Hepatocyte (in vitro differentiated cells): Measurements from ENCODE around the gene NIPAL4. TPM values are rescaled to one million over a fixed set of nuclear protein-coding genes. Genes with fewer than 3 reads are reported as not detected.

ENCODE experiments used
- DNase-seq: peaks from one replicate; pipeline ENCODE4 v3.0.0-alpha.2; 2016; ENCODE audit warnings: low spot score
- H2AFZ ChIP-seq: fragments of 200-600 bp; sonication (generic); 2 replicates; pipeline ENCODE4 v1.6.0; 2016; ENCODE audit warnings: antibody characterized with exemption, mild to moderate bottlenecking
- H3K27ac ChIP-seq: fragments of 200-600 bp; sonication (generic); 2 replicates; pipeline ENCODE4 v1.5.1; 2016; ENCODE audit warnings: mild to moderate bottlenecking
- H3K27me3 ChIP-seq: fragments of 200-600 bp; sonication (generic); 2 replicates; pipeline ENCODE4 v1.6.1; 2016
- H3K36me3 ChIP-seq: fragments of 200-600 bp; sonication (generic); replicated peaks from 2 replicates; pipeline ENCODE4 v1.5.1; 2016; ENCODE audit warnings: low read depth; ENCODE audit not compliant: insufficient read depth
- H3K4me1 ChIP-seq: fragments of 200-600 bp; sonication (generic); 2 replicates; pipeline ENCODE4 v1.5.1; 2016; ENCODE audit warnings: mild to moderate bottlenecking, moderate library complexity; ENCODE audit not compliant: insufficient read depth
- H3K4me2 ChIP-seq: fragments of 200-600 bp; sonication (generic); 2 replicates; pipeline ENCODE4 v1.6.0; 2016
- H3K4me3 ChIP-seq: fragments of 200-600 bp; sonication (generic); 2 replicates; pipeline ENCODE4 v1.5.1; 2016; ENCODE audit warnings: mild to moderate bottlenecking
- H3K79me2 ChIP-seq: fragments of 200-600 bp; sonication (generic); 2 replicates; pipeline ENCODE4 v1.6.0; 2017; ENCODE audit warnings: mild to moderate bottlenecking
- H3K9me2 ChIP-seq: fragments of 200-600 bp; sonication (generic); replicated peaks from 2 replicates; pipeline ENCODE4 v1.6.0; 2017; ENCODE audit warnings: mild to moderate bottlenecking; ENCODE audit not compliant: insufficient read depth
- H3K9me3 ChIP-seq: fragments of 200-600 bp; sonication (generic); 2 replicates; pipeline ENCODE4 v1.5.1; 2016; ENCODE audit warnings: low read depth, mild to moderate bottlenecking
- H4K20me1 ChIP-seq: fragments of 200-600 bp; sonication (generic); 2 replicates; pipeline ENCODE4 v1.6.0; 2016; ENCODE audit warnings: mild to moderate bottlenecking; ENCODE audit not compliant: insufficient read depth, poor library complexity, severe bottlenecking
- EZH2 ChIP-seq: fragments of 200-600 bp; sonication (generic); IDR thresholded peaks from 2 replicates; pipeline ENCODE4 v1.6.1; 2016; ENCODE audit warnings: antibody characterized with exemption, mild to moderate bottlenecking, borderline replicate concordance
- EZH2phosphoT487 ChIP-seq: fragments of 200-600 bp; sonication (generic); IDR thresholded peaks from one replicate; pipeline ENCODE4 v1.6.1; 2018; ENCODE audit warnings: antibody characterized with exemption, mild to moderate bottlenecking, low read depth, moderate library complexity; ENCODE audit not compliant: unreplicated experiment, severe bottlenecking
- WGBS: methylation state at CpG from one replicate; pipeline ENCODE4 v1.1.6; 2016; ENCODE audit warnings: low lambda C conversion rate; ENCODE audit errors: missing lambda C conversion rate; 5-methylcytosine and 5-hydroxymethylcytosine counted together
- polyA plus RNA-seq: library from polyadenylated mRNA; unstranded; fragments of >200 nt; fragmentation: Nextera tagmentation; extraction: Ambion mirVana; gene quantifications from 2 replicates; pipeline ENCODE4 v1.2.1, GENCODE V29; 2016
- total RNA-seq: library from RNA; depleted of rRNA; stranded (reverse); fragments of >200 nt; gene quantifications from 2 replicates; pipeline ENCODE4 v1.2.3, GENCODE V29; 2014
- TF ChIP-seq, protein P1 (sequence below): fragments of 200-600 bp; sonication (generic); IDR thresholded peaks from 2 replicates; pipeline ENCODE4 v1.5.1; 2016; ENCODE audit warnings: antibody characterized with exemption, mild to moderate bottlenecking; ENCODE audit not compliant: poor library complexity

Gene NIPAL4
- total and polyA plus RNA-seq, 2 experiments from 2014 or later = 0.17 to 0.37 TPM

DNA sequence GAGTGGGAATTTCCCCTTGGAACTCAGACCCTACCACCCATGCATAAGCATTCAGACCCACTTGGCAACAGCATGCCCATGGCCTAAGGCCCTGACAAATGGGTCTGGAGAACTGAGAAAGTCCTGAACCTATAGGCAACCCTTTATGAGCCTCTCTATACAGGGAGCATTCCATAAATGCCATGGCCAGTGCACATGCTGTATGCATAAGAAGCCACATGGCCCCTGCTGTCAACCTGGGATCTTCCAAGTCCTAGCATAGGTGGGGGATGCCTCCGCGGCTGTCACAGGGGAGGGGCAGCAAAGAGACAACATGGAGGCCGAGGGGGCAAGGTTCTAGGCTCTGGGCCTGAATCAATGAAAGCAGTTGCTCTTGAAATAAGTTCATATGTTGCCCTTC is 8.2 kb upstream of the NIPAL4 start:
- no peak overlapping the region for H2AFZ ChIP-seq

DNA sequence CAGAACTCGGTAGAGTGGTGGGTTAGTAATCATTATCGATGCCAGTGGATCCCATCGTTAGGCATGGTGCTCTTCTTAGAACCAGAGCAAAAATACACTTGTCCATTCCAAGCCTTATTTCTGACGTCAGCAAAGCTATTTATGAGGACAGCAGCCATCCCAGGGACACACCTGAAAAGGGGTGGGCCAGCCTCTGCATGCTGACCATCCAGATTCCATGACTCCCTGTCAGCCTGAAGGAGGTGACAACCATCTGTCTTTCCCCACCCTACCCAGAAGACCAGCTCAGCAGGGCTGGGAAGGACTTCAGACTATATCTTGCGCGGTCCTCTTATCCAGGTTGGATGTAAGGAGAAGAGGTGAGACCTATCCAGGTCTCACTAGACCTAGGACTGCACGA is 5.7 kb upstream of the NIPAL4 start:
- TF ChIP-seq, protein P1, sequence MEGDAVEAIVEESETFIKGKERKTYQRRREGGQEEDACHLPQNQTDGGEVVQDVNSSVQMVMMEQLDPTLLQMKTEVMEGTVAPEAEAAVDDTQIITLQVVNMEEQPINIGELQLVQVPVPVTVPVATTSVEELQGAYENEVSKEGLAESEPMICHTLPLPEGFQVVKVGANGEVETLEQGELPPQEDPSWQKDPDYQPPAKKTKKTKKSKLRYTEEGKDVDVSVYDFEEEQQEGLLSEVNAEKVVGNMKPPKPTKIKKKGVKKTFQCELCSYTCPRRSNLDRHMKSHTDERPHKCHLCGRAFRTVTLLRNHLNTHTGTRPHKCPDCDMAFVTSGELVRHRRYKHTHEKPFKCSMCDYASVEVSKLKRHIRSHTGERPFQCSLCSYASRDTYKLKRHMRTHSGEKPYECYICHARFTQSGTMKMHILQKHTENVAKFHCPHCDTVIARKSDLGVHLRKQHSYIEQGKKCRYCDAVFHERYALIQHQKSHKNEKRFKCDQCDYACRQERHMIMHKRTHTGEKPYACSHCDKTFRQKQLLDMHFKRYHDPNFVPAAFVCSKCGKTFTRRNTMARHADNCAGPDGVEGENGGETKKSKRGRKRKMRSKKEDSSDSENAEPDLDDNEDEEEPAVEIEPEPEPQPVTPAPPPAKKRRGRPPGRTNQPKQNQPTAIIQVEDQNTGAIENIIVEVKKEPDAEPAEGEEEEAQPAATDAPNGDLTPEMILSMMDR = no peak
- TF ChIP-seq EZH2 = no peak
- no peak for TF ChIP-seq EZH2phosphoT487
- Histone ChIP-seq H3K27ac (no peak overlapping the region), H3K27me3 (peaks cover 9% of the 10 kb centered on the region), H2AFZ (no peak overlapping the region), H3K79me2 (no peaks in the 10 kb centered on the region), H4K20me1 (no peaks in the 10 kb centered on the region), H3K9me2 (no peaks in the 10 kb centered on the region), H3K4me1 (peaks cover 5% of the 10 kb centered on the region), H3K4me2 (no peak overlapping the region), H3K9me3 (no peaks in the 10 kb centered on the region), H3K4me3 (no peak overlapping the region), H3K36me3 (no peaks in the 10 kb centered on the region)
- 93% methylated on average over 7 of the region's 7 CpGs for WGBS
- DNase-seq = no peak

More for the DNA sequence above, 8.2 kb upstream of the NIPAL4 start:
- Histone ChIP-seq H3K4me2 (no peak overlapping the region), H3K4me1 (peaks cover 8% of the 10 kb centered on the region), H3K27ac (no peak overlapping the region), H3K36me3 (no peaks in the 10 kb centered on the region), H3K4me3 (no peak overlapping the region), H3K9me2 (no peaks in the 10 kb centered on the region), H3K79me2 (no peaks in the 10 kb centered on the region), H4K20me1 (no peaks in the 10 kb centered on the region), H3K9me3 (no peaks in the 10 kb centered on the region), H3K27me3 (no peaks in the 10 kb centered on the region)
- no peak for DNase-seq
- WGBS = 90% methylated on average over 3 of the region's 3 CpGs
- TF ChIP-seq EZH2phosphoT487 (no peak), EZH2 (no peak)
- TF ChIP-seq, protein P1 = no peak

DNA sequence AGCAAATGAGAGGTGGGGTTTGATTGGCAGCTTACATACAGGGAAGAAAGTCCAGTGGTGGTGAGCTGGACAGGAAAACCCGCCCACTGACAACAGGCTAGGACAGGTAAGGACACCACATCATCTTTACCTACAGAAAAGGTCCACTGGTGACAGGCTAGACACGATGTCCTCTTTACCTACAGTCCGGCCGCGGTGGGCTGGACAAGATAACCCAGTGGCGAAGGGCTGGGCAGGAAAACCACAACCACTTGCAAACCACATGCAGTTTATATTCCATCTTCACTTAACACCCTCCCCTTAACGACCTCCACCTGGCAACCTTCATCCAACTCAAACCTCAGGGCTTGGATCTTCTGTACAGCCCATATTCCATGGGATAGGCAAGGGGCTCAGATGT is 5.0 kb upstream of the NIPAL4 start:
- H2AFZ ChIP-seq = no peak overlapping the region
- H3K4me3 ChIP-seq = no peak overlapping the region
- TF ChIP-seq, protein P1 = no peak
- TF ChIP-seq EZH2phosphoT487 (no peak), EZH2 (no peak)
- no peak overlapping the region for H3K27ac ChIP-seq
- 90% methylated on average over 7 of the region's 7 CpGs for WGBS
- no peaks in the 10 kb centered on the region for H3K79me2 ChIP-seq
- H3K27me3 ChIP-seq = peaks cover 17% of the 10 kb centered on the region
- no peaks in the 10 kb centered on the region for H4K20me1 ChIP-seq
- no peaks in the 10 kb centered on the region for H3K36me3 ChIP-seq
- H3K9me2 ChIP-seq = no peaks in the 10 kb centered on the region
- DNase-seq = no peak
- H3K4me2 ChIP-seq = no peak overlapping the region
- no peaks in the 10 kb centered on the region for H3K9me3 ChIP-seq
- H3K4me1 ChIP-seq = peaks cover 3% of the 10 kb centered on the region

DNA sequence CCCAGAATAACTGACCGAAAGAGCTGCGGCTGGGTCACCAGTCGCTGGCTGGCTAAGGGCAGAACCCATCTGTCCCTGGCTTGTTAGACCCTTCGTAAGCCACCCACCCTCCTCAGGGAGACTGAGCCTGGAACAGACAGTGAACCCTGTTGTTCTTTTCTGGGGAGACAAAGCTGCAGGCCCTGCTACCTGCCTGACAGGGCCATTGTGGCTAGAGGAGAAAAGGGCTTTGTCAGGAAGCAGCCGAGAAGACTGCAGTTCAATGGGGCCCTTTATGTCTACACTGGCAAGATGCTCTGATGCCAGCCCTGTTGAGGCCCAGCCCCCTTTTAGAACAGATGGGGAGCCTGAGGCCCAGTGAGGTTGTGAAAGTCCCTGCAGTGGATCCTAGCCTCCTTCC is 3.7 kb upstream of the NIPAL4 start:
- Histone ChIP-seq H3K4me3 (no peak overlapping the region), H4K20me1 (no peaks in the 10 kb centered on the region), H3K9me3 (no peaks in the 10 kb centered on the region), H3K4me2 (no peak overlapping the region), H3K27ac (no peak overlapping the region), H3K36me3 (no peaks in the 10 kb centered on the region), H3K27me3 (peaks cover 29% of the 10 kb centered on the region), H2AFZ (no peak overlapping the region), H3K79me2 (no peaks in the 10 kb centered on the region), H3K9me2 (no peaks in the 10 kb centered on the region), H3K4me1 (peaks cover 7% of the 10 kb centered on the region)
- 76% methylated on average over 5 of the region's 5 CpGs for WGBS
- DNase-seq = no peak
- TF ChIP-seq EZH2phosphoT487 (no peak), EZH2 (no peak)
- TF ChIP-seq, protein P1 = no peak
